GM21526 (cell line): ENCODE measurements around the gene ARID3C.

Experiments
- ATAC-seq: cut with Tn5 transposase; IDR thresholded peaks from one replicate; pipeline ENCODE4 v1.9.1; 2021; ENCODE audit warnings: moderate library complexity; ENCODE audit not compliant: unreplicated experiment, low FRiP score

The ARID3C gene

GRCh38 chr9:34628656-34629490, at the start of gene ARID3C:
Gene ARID3C, minus strand, starts transcription at chr9:34629066. Its CDS starts 1,052 bp downstream, at chr9:34628014.
- peak; percentile 45 for ATAC-seq

DNA sequence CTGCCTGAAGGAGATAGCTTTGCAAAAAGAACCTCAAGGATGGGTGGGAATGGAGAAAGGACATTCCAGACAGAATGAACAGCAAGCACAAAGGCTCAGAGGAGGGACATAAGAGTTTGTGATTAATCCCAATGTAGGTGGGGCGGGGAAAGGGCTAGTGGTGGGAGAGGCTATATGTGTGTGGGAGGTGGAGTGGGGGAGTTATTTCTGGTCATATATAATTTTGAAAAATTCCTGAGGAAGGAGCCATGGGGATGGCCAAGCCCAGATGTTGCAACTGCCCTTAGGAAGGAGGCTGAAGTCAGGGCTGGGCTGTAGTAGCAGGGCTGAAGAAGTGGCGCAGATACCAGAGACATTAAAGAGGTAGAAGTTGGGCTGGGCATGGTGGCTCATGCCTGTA, 47.0 kb upstream of the ARID3C start:
- no peak for ATAC-seq

GRCh38 chr9:34675048-34675714, 46.3 kb upstream of the ARID3C start:
- no peak for ATAC-seq

- no peak for ATAC-seq
Measured at GRCh38 chr9:34674440-34674839, 45.6 kb upstream of the ARID3C start.

GRCh38 chr9:34671307-34671706, 42.4 kb upstream of the ARID3C start:
- no peak for ATAC-seq

GRCh38 chr9:34669809-34670562, 41.1 kb upstream of the ARID3C start:
- ATAC-seq = no peak

- ATAC-seq = peak; percentile 73
Measured at GRCh38 chr9:34665381-34666250, 36.8 kb upstream of the ARID3C start.

GRCh38 chr9:34665067-34665380, 36.2 kb upstream of the ARID3C start:
- ATAC-seq = no peak

DNA sequence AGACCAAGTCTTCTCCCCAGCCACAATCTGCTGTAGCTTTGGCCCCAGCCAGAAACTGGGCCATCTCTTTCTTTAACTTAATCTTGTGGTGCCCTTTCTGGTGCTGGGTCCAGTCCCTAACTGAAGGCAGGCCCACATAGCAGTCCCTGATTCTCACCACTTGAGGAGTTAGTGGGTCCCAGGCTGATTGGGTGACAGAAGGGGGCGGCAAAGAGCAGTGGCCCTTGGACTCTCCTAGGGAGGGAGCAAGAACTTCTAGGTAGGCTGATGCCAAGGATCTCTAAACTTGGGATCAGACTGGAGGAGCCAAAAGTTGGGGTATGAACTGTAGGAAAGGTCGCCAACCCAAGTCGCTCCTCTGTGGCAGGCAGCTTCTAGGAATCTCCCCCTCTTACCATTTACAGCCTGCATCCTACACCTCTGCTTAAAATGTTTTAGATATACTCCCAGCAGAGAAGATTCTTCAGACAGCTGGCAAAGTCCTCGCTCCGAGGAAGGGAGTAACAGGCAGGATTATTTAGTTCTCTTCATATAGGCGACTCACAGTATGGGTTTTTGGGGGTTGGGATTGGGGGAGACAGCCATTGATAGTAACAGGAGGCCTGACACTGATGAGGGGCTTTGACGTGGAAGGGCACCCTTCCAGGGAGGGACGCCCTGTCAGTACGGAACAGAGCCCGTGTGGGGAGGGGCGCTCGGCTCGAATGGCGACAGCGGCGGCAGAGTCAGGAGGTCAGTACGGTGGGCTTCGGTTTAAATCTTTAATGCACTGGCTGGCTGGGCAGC, 35.6 kb upstream of the ARID3C start:
- no peak for ATAC-seq

GRCh38 chr9:34663303-34663605, 34.4 kb upstream of the ARID3C start:
- ATAC-seq = no peak

DNA sequence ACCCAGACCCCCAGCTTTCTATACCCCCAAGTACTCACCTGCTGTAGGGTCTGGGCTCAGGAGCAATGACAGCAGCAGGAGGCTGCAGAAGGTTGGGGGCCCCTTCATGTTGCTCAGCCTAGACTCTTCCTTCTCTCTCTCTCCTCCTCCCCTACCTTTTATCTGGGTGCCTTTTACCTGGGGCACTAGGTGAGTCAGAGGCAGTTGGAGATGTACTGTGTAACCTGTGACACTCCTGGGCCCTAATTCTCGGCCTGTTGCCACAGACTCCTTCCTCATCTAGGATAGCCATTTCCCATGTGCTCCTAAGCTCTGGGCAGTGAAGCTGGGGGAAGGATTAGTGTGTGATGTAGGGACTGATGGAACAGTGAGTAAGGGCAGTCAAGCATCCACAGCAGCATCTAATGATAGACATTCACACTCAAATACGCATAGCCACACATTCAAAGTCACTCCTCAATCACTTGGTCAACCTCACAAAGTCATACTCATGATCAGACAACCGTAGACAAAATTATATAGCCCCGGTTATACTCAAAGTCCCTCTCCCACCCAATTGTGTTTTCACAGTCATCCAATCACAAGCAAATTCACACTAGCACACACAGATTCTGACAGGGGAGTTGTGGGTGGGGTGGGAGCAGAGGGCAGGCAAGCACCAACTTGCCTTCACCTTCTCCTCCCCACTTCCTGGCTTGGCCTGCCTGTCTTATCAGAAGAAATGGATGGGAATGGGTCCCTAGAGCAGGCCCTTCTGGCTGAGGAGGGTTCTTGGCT, 33.8 kb upstream of the ARID3C start, which contains the start of gene CCL27:
CCL27 (minus strand) TSS at position 132 of the 777 bp plus-strand sequence; CDS start at position 108, 24 bp downstream.
- ATAC-seq = no peak

- no peak for ATAC-seq
Measured at GRCh38 chr9:34659592-34660253, 30.9 kb upstream of the ARID3C start.

DNA sequence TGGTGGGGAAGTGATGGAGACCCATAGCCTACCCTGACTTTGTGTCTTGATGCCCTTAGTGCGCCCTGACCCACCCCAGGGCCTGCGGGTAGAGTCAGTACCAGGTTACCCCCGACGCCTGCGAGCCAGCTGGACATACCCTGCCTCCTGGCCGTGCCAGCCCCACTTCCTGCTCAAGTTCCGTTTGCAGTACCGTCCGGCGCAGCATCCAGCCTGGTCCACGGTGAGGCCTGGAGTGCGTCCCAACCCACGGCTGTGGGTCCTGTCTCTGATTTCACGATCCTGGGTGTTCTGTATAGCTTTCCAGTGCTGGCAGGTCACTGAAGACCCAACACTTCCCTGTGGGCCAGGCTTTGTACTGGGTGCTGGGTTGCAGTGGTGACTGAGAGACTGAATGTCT, 29.6 kb upstream of the ARID3C start:
- no peak for ATAC-seq

- ATAC-seq = no peak
Measured at GRCh38 chr9:34656992-34657391, 28.1 kb upstream of the ARID3C start.

DNA sequence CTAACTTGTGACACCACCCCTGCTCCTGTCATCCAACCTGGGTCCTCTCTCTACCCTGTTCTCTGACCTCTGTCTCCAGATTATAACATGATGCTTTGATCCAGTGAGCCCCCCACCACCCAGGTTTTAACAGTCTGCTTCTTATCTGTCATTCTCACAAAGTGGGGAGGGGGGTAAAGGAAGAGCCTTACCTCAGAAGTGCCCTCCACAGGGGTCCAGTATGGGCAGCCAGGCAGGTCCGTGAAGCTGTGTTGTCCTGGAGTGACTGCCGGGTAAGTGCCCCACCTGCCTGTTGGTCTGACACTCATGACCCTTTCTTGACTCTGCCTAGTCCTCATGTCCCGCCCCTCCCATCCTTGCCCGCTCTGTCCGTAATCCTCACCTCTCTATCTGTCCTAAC, 26.5 kb upstream of the ARID3C start:
- ATAC-seq = no peak

DNA sequence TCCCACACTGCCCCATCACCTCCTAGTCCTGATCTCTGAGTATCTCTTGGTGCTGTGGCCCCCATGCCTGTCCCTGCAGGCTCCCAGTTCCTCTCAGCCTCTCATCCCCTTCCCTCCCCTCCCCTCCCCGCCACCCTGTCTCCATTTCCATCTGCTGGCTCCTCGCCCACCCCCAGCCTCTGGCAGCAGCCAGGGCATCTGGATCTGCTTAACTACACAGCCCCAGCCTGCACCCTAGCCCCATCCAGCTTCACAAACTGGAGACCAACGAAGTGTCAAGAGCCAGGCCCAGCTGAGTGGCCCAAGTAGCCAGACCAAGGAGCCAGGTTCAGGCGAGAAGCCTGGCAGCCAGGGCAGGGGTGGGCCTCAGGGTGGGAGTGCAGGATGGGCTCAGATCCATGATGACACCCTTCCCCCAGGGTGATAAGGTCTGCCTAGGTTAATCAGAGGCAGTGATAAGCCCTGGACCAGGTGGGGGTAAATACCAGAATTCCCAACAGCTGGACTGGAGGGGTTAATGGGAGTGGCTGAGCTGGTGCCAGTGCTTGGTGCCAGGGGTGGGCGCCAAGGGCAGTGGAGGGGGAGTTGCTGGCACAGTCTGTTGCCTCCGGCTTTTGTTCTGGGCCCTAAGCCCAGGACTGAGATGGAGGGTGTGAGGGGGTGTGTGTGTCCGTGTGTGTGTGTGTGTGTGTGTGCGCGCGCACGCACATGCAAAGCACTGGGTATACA, 25.6 kb upstream of the ARID3C start:
- no peak for ATAC-seq

GRCh38 chr9:34653151-34654072, 24.5 kb upstream of the ARID3C start:
- ATAC-seq = no peak
